Adrenal gland (tissue), 5 donors: Measurements from ENCODE around the gene CLIC6.

ENCODE experiments used
- POLR2A ChIP-seq, 2 donors: fragments of 450-650 bp; IDR thresholded peaks; one replicate each; pipeline ENCODE4 v1.6.1; 2017; ENCODE audit warnings: antibody characterized with exemption in 2 of 2, mild to moderate bottlenecking in 2 of 2, moderate library complexity in 1 of 2
- TF ChIP-seq, protein P1 (sequence below), 6 experiments: fragments of 450-650 bp in 4 of 6; fragments of 200-600 bp in 2 of 6; sonication (generic) in 1 of 6; IDR thresholded peaks; 1 replicate in 5 of 6; 2 replicates in 1 of 6; pipeline versions ENCODE4 v1.5.1 to v1.8.0; 2016 to 2021; ENCODE audit warnings: antibody characterized with exemption in 6 of 6, mild to moderate bottlenecking in 2 of 6, moderate library complexity in 1 of 6
- donor health status: DM: no; HTN: no; CAD: no.

DNA sequence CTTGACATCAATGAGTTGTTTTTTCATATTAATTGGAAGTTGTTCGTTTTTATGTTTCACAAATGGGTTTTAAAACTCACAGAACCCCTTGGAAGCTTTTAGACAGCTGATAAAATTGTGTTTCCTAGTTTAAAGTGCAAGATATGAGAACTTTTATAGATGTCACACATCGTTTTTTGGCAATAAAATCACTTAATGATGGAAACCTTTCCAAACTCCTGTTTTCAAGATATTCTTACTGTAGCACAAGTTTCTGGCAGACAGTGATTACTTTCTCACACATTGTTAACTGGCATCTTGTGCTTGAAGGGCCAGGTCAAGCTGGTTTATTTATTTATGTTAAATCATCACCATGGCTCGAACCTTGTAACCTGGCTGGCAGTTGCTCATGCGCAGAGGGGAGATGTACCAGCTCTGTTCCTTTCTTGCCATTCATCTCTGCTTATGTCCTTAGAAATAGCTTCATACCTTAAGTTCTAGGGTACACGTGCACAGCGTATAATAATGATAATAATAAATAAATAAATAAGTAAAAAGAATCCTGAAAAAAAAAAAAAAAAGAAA lies 43.7 kb upstream of the CLIC6 start:
- TF ChIP-seq, protein P1, sequence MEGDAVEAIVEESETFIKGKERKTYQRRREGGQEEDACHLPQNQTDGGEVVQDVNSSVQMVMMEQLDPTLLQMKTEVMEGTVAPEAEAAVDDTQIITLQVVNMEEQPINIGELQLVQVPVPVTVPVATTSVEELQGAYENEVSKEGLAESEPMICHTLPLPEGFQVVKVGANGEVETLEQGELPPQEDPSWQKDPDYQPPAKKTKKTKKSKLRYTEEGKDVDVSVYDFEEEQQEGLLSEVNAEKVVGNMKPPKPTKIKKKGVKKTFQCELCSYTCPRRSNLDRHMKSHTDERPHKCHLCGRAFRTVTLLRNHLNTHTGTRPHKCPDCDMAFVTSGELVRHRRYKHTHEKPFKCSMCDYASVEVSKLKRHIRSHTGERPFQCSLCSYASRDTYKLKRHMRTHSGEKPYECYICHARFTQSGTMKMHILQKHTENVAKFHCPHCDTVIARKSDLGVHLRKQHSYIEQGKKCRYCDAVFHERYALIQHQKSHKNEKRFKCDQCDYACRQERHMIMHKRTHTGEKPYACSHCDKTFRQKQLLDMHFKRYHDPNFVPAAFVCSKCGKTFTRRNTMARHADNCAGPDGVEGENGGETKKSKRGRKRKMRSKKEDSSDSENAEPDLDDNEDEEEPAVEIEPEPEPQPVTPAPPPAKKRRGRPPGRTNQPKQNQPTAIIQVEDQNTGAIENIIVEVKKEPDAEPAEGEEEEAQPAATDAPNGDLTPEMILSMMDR (IDR thresholded peaks at IDR 0.05) = no peak
- TF ChIP-seq POLR2A (IDR thresholded peaks at IDR 0.05) = no peak
